NCI-H1092 (cell line): Measurements from ENCODE around the gene PKNOX2.
"Not testable (repeated sequence)": the region's sequence is repeated elsewhere in the genome, so short reads cannot be mapped to it uniquely, and the experiment has no call there.

Source experiments
- DNase-seq: peaks from one replicate; lab custom pipeline; 2025; lab: John Stamatoyannopoulos, UW

Gene PKNOX2

GRCh38 chr11:125202977-125203376 is 38.4 kb downstream of the PKNOX2 start:
- no peak for DNase-seq

- no peak for DNase-seq
Observed at GRCh38 chr11:125207866-125208425, 43.4 kb downstream of the PKNOX2 start.

GRCh38 chr11:125210066-125210465 is 45.5 kb downstream of the PKNOX2 start:
- no peak for DNase-seq

GRCh38 chr11:125211191-125211947 is 46.8 kb downstream of the PKNOX2 start:
- no peak for DNase-seq

GRCh38 chr11:125211948-125212340 is 47.4 kb downstream of the PKNOX2 start:
- DNase-seq, result no peak

GRCh38 chr11:125214601-125215565 is 50.3 kb downstream of the PKNOX2 start:
- DNase-seq, result no peak

- no peak for DNase-seq
Observed at GRCh38 chr11:125215976-125216375, 51.4 kb downstream of the PKNOX2 start.

- no peak for DNase-seq
Observed at GRCh38 chr11:125218336-125218735, 53.8 kb downstream of the PKNOX2 start.

GRCh38 chr11:125221461-125221860 is 56.9 kb downstream of the PKNOX2 start:
- no peak for DNase-seq

GRCh38 chr11:125222494-125222893 is 57.9 kb downstream of the PKNOX2 start:
- no peak for DNase-seq

GRCh38 chr11:125223161-125223560 is 58.6 kb downstream of the PKNOX2 start:
- not testable (repeated sequence) for DNase-seq

- DNase-seq, result no peak
Observed at GRCh38 chr11:125223901-125224361, 59.4 kb downstream of the PKNOX2 start.

GRCh38 chr11:125224391-125225021 is 60.0 kb downstream of the PKNOX2 start:
- no peak for DNase-seq

- no peak for DNase-seq
Observed at GRCh38 chr11:125225401-125225800, 60.9 kb downstream of the PKNOX2 start.

GRCh38 chr11:125226031-125226430 is 61.5 kb downstream of the PKNOX2 start:
- no peak for DNase-seq

GRCh38 chr11:125226706-125227105 is 62.2 kb downstream of the PKNOX2 start:
- no peak for DNase-seq

- DNase-seq, result no peak
Observed at GRCh38 chr11:125227151-125227550, 62.6 kb downstream of the PKNOX2 start.

GRCh38 chr11:125228445-125228844 is 63.9 kb downstream of the PKNOX2 start:
- no peak for DNase-seq

GRCh38 chr11:125228993-125229392 is 64.4 kb downstream of the PKNOX2 start:
- DNase-seq, result no peak

- no peak for DNase-seq
Observed at GRCh38 chr11:125229916-125230315, 65.4 kb downstream of the PKNOX2 start.

GRCh38 chr11:125233116-125233515 is 68.6 kb downstream of the PKNOX2 start:
- DNase-seq, result no peak

GRCh38 chr11:125233736-125234275 is 69.3 kb downstream of the PKNOX2 start:
- DNase-seq, result no peak
